Colonic mucosa (tissue), 4 donors: ENCODE data around the gene CNTN4. TPM values are rescaled to one million over a fixed set of nuclear protein-coding genes. Genes with fewer than 3 reads are reported as not detected.

ENCODE experiments used
- DNase-seq: peaks from one replicate; pipeline ENCODE4 v3.0.0-alpha.2; 2020
- H3K27ac ChIP-seq: fragments of 200-600 bp; one replicate; pipeline ENCODE4 v1.8.0; 2021
- H3K27me3 ChIP-seq: fragments of 200-600 bp; one replicate; pipeline ENCODE4 v1.8.0; 2021
- H3K36me3 ChIP-seq: fragments of 200-600 bp; one replicate; pipeline ENCODE4 v1.8.0; 2021
- H3K4me1 ChIP-seq: fragments of 200-600 bp; one replicate; pipeline ENCODE4 v1.8.0; 2021; ENCODE audit warnings: mild to moderate bottlenecking
- H3K4me3 ChIP-seq: fragments of 200-600 bp; one replicate; pipeline ENCODE4 v1.8.0; 2021
- H3K9ac ChIP-seq, 2 donors: one replicate each; pipeline ENCODE4 v1.7.0; 2013; ENCODE audit warnings: control low read depth in 2 of 2, low read depth in 2 of 2, low read length in 2 of 2
- H3K9me3 ChIP-seq: fragments of 200-600 bp; one replicate; pipeline ENCODE4 v1.8.0; 2021
- CTCF ChIP-seq: fragments of 200-600 bp; IDR thresholded peaks from one replicate; pipeline ENCODE4 v1.8.0; 2022; ENCODE audit warnings: antibody characterized with exemption, mild to moderate bottlenecking
- intact Hi-C: fragments of 100-400 bp; cut with DNase I; formaldehyde crosslinking; loops from one replicate; pipeline ENCODE4 v1.14.1; 2022
- total RNA-seq, 2 donors: library from RNA; stranded (reverse); fragmentation: NEBNext Ultra II Directional in 1 of 2; extraction: Animal tissue kit (Norgen Biotek cat#: 25700) in 1 of 2; gene quantifications; one replicate each; pipeline ENCODE4 v1.2.1, GENCODE V29; 2021
- donor health status: healthy.
- donor health status: DM: no; HTN: no; CAD: no.
- donor health status: DM: no; HTN: no; CAD: no.

The CNTN4 gene
- total RNA-seq, 2 donors from 2014 or later, result 8.2 to 19.1 TPM

GRCh38 chr3:2650746-2651145 is 552.1 kb downstream of the CNTN4 start:
- Histone ChIP-seq H3K36me3 (no peaks in the 10 kb centered on the region), H3K4me3 (no peak overlapping the region), H3K27me3 (no peaks in the 10 kb centered on the region), H3K27ac (no peak overlapping the region), H3K9me3 (no peaks in the 10 kb centered on the region), H3K4me1 (no peaks in the 10 kb centered on the region), H3K9ac (no peak overlapping the region)
- TF ChIP-seq CTCF, result no peak
- no peak for DNase-seq
- intact Hi-C loops, result no loop called here

GRCh38 chr3:2652386-2652785 is 553.7 kb downstream of the CNTN4 start:
- Histone ChIP-seq H3K4me1 (no peaks in the 10 kb centered on the region), H3K27ac (no peak overlapping the region), H3K36me3 (no peaks in the 10 kb centered on the region), H3K9ac (no peak overlapping the region), H3K27me3 (no peaks in the 10 kb centered on the region), H3K9me3 (no peaks in the 10 kb centered on the region), H3K4me3 (no peak overlapping the region)
- no peak for TF ChIP-seq CTCF
- intact Hi-C loops, result no loop called here
- DNase-seq, result no peak

- H3K9ac ChIP-seq, result no peak overlapping the region
These were observed 555.0 kb downstream of the CNTN4 start for GRCh38 chr3:2653706-2654105.

GRCh38 chr3:2655229-2655701 is 556.6 kb downstream of the CNTN4 start:
- intact Hi-C loops, result no loop called here
- no peaks in the 10 kb centered on the region for H3K4me1 ChIP-seq
- no peaks in the 10 kb centered on the region for H3K27me3 ChIP-seq
- no peak overlapping the region for H3K4me3 ChIP-seq
- H3K9me3 ChIP-seq, result no peaks in the 10 kb centered on the region
- DNase-seq, result no peak
- H3K36me3 ChIP-seq, result no peaks in the 10 kb centered on the region
- H3K9ac ChIP-seq, result no peak overlapping the region
- no peak for TF ChIP-seq CTCF
- H3K27ac ChIP-seq, result no peak overlapping the region

More at GRCh38 chr3:2653706-2654105, 555.0 kb downstream of the CNTN4 start:
- no peaks in the 10 kb centered on the region for H3K4me1 ChIP-seq
- H3K36me3 ChIP-seq, result no peaks in the 10 kb centered on the region
- no peaks in the 10 kb centered on the region for H3K9me3 ChIP-seq
- no peaks in the 10 kb centered on the region for H3K27me3 ChIP-seq
- no peak overlapping the region for H3K27ac ChIP-seq
- H3K4me3 ChIP-seq, result no peak overlapping the region
- TF ChIP-seq CTCF, result no peak
- no peak for DNase-seq
- intact Hi-C loops, result no loop called here

GRCh38 chr3:2656806-2657777 is 558.4 kb downstream of the CNTN4 start:
- H3K36me3 ChIP-seq, result no peaks in the 10 kb centered on the region
- no peaks in the 10 kb centered on the region for H3K4me1 ChIP-seq
- no peaks in the 10 kb centered on the region for H3K9me3 ChIP-seq
- H3K27me3 ChIP-seq, result no peaks in the 10 kb centered on the region
- no peak overlapping the region for H3K27ac ChIP-seq
- intact Hi-C loops, result no loop called here
- no peak overlapping the region for H3K4me3 ChIP-seq
- TF ChIP-seq CTCF, result no peak
- DNase-seq, result no peak
- no peak overlapping the region for H3K9ac ChIP-seq
